Testis (tissue), 2 donors: ENCODE measurements around the gene SPACA6.

ENCODE experiments used
- CTCF ChIP-seq, 3 experiments: fragments of 450-650 bp in 2 of 3; fragments of 200-600 bp in 1 of 3; sonication (generic) in 1 of 3; IDR thresholded peaks; one replicate each; pipeline ENCODE4 v1.5.1; 2016 to 2019; ENCODE audit warnings: antibody characterized with exemption in 3 of 3, mild to moderate bottlenecking in 2 of 3, moderate library complexity in 1 of 3
- POLR2A ChIP-seq: fragments of 450-650 bp; IDR thresholded peaks from one replicate; pipeline ENCODE4 v1.6.1; 2017; ENCODE audit warnings: antibody characterized with exemption, mild to moderate bottlenecking, moderate library complexity

GRCh38 chr19:51696606-51697005 lies 3.5 kb downstream of the SPACA6 start:
- TF ChIP-seq CTCF (IDR thresholded peaks at IDR 0.05), result no peak
- no peak for TF ChIP-seq POLR2A
